Epithelial cell of proximal tubule (primary cell): Measurements from ENCODE around the gene MUL1. TPM values are rescaled to one million over a fixed set of nuclear protein-coding genes. Genes with fewer than 3 reads are reported as not detected.
A peak's percentile ranks its signal among the peaks of the same experiment; 100 is the strongest.

ENCODE experiments used
- DNase-seq: peaks from one replicate; pipeline ENCODE4 v3.0.0-alpha.2; 2011; ENCODE audit warnings: low read depth
- H3K4me3 ChIP-seq: 2 replicates; pipeline ENCODE4 v1.5.1; 2011; ENCODE audit warnings: low read depth, mild to moderate bottlenecking, low read length
- CTCF ChIP-seq: conservative IDR thresholded peaks from 2 replicates; pipeline ENCODE4 v1.5.1; 2012; ENCODE audit warnings: low read depth, mild to moderate bottlenecking, low read length
- total RNA-seq: library from RNA; depleted of rRNA; stranded (reverse); fragments of >200 nt; gene quantifications from 2 replicates; pipeline ENCODE4 v1.2.3, GENCODE V29; 2015

MUL1 gene
- total RNA-seq, 1 donor from 2014 or later: 24.6 TPM

GRCh38 chr1:20511518-20512428, 3.8 kb upstream of the MUL1 start:
- H3K4me3 ChIP-seq: no peak overlapping the region
- no peak for DNase-seq
- TF ChIP-seq CTCF: no peak

GRCh38 chr1:20508411-20508771, 440 bp upstream of the MUL1 start:
- TF ChIP-seq CTCF: no peak
- H3K4me3 ChIP-seq: peak overlapping the region; percentile 69
- no peak for DNase-seq

- H3K4me3 ChIP-seq: peak overlapping the region; percentile 69
- TF ChIP-seq CTCF: no peak
- DNase-seq: no peak
Measured at GRCh38 chr1:20507248-20507563, 745 bp downstream of the MUL1 start.

- H3K4me3 ChIP-seq: no peak overlapping the region
Measured at GRCh38 chr1:20505488-20505887, 2.5 kb downstream of the MUL1 start.

GRCh38 chr1:20500716-20501115, 7.2 kb downstream of the MUL1 start:
- no peak for DNase-seq
- H3K4me3 ChIP-seq: no peak overlapping the region
- TF ChIP-seq CTCF: no peak

More at GRCh38 chr1:20505488-20505887, 2.5 kb downstream of the MUL1 start:
- no peak for DNase-seq
- TF ChIP-seq CTCF: no peak

GRCh38 chr1:20499718-20500117, 8.2 kb downstream of the MUL1 start:
- TF ChIP-seq CTCF: no peak
- no peak for DNase-seq
- no peak overlapping the region for H3K4me3 ChIP-seq

- no peak overlapping the region for H3K4me3 ChIP-seq
- DNase-seq: no peak
- TF ChIP-seq CTCF: no peak
Measured at GRCh38 chr1:20499105-20499504, 8.8 kb downstream of the MUL1 start.
